Psoas muscle (tissue), 8 donors: ENCODE results near the gene ICAM2. TPM values are rescaled to one million over a fixed set of nuclear protein-coding genes. Genes with fewer than 3 reads are reported as not detected.

Source experiments
- ATAC-seq, 4 donors: fragments of 200-7000 bp; cut with Tn5 transposase; one replicate each; pipeline ENCODE4 v1.9.1; 2020; ENCODE audit warnings: moderate library complexity in 3 of 4, mild to moderate bottlenecking in 2 of 4
- DNase-seq, 2 donors: peaks; one replicate each; pipeline ENCODE4 v3.0.0-alpha.2; 2020
- H3K27ac ChIP-seq: fragments of 200-600 bp; one replicate; pipeline ENCODE4 v1.8.0; 2022
- H3K27me3 ChIP-seq, 3 donors: fragments of 200-600 bp in 1 of 3; one replicate each; pipeline versions ENCODE4 v1.6.1 to v1.8.0; 2013 to 2022; ENCODE audit warnings: low read length in 2 of 3, mild to moderate bottlenecking in 2 of 3, moderate library complexity in 1 of 3; ENCODE audit not compliant: insufficient read depth in 3 of 3
- H3K36me3 ChIP-seq, 2 donors: fragments of 200-600 bp in 1 of 2; one replicate each; pipeline versions ENCODE4 v1.6.1 to v1.8.0; 2013 to 2022; ENCODE audit warnings: low read depth in 1 of 2, mild to moderate bottlenecking in 1 of 2, moderate library complexity in 1 of 2; ENCODE audit not compliant: insufficient read depth in 1 of 2
- H3K4me1 ChIP-seq: fragments of 200-600 bp; one replicate; pipeline ENCODE4 v1.8.0; 2022
- H3K4me3 ChIP-seq: fragments of 200-600 bp; one replicate; pipeline ENCODE4 v1.8.0; 2022; ENCODE audit warnings: mild to moderate bottlenecking
- H3K9me3 ChIP-seq: fragments of 200-600 bp; one replicate; pipeline ENCODE4 v1.8.0; 2022
- WGBS, 3 donors: extraction: QIAGEN DNeasy Blood & Tissue Kit; methylation state at CpG; one replicate each; pipeline versions ENCODE4 v1.1.6 to v1.1.7; 2013; 5-methylcytosine and 5-hydroxymethylcytosine counted together
- intact Hi-C, 2 donors: fragments of 100-400 bp; cut with DNase I; formaldehyde crosslinking; loops; one replicate each; pipeline versions ENCODE4 v1.11.0 to v1.14.2; 2022
- polyA plus RNA-seq, 3 donors: library from polyadenylated mRNA; stranded (reverse); fragments of 200-250 nt; gene quantifications; one replicate each; pipeline ENCODE4 v1.2.3, GENCODE V29; 2013
- total RNA-seq, 4 donors: library from RNA; stranded (reverse); fragmentation: NEBNext Ultra II Directional in 2 of 4; extraction: Animal tissue kit (Norgen Biotek cat#: 25700) in 2 of 4; gene quantifications; one replicate each; pipeline versions ENCODE4 v1.2.1 to v1.2.4, GENCODE V29; 2021 to 2023
- TF ChIP-seq, protein P1 (sequence below): fragments of 200-600 bp; IDR thresholded peaks from one replicate; pipeline ENCODE4 v1.8.0; 2022; ENCODE audit warnings: antibody characterized with exemption
- donor health status: healthy with polysubstance abuse.
- donor health status: DM: no; HTN: no; CAD: no; lungs with moderate emphysema.
- donor health status: Bipolar disorder and iron deficiency.
- donor health status: healthy.
- donor health status: DM: yes; HTN: yes; CAD: no.
- donor health status: DM: no; HTN: no; CAD: no.
- donor health status: DM: no; HTN: no; CAD: no.
- donor health status: DM: yes; HTN: yes; CAD: no.

Gene ICAM2
- total and polyA plus RNA-seq, 7 donors = 20.4 to 50.0 (median 27.0) TPM

DNA sequence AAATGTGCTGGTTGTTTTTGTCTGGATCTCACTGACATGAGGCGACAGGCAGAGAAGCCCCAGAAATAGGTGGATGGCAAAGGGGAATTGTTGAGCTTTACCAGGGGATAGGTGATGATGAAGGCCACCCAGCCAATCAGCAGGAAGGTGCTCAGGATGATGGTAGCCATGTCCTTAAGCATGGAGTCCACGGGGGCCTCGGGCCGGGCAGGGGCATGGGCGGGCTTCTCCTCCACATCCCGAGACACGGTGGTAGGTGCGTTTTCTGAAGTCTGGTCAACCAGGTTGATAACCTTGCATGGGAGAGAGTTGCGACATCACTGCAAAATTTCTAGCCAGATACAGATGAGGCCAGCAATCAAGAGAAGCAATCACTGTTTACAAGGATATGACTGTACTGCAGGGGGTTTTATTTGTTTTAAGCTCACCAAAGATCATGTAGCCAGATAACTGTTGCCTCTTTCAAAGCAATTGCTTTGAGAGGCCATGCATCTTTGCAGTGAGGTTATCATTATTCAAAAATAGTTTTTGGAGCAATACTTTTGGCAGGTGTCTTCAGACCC, 37.3 kb upstream of the ICAM2 start:
- Histone ChIP-seq H3K4me3 (no peak overlapping the region), H3K9me3 (no peaks in the 10 kb centered on the region), H3K27ac (no peak overlapping the region), H3K27me3 (no peaks in the 10 kb centered on the region), H3K4me1 (no peaks in the 10 kb centered on the region), H3K36me3 (peaks cover 0 to 85% of the 10 kb centered on the region in 2 donors)
- 95 to 98% (median 96%) methylated on average over 9 of the region's 9 CpGs for WGBS, 3 donors
- no peak for ATAC-seq
- intact Hi-C loops = no loop called here
- TF ChIP-seq, protein P1, sequence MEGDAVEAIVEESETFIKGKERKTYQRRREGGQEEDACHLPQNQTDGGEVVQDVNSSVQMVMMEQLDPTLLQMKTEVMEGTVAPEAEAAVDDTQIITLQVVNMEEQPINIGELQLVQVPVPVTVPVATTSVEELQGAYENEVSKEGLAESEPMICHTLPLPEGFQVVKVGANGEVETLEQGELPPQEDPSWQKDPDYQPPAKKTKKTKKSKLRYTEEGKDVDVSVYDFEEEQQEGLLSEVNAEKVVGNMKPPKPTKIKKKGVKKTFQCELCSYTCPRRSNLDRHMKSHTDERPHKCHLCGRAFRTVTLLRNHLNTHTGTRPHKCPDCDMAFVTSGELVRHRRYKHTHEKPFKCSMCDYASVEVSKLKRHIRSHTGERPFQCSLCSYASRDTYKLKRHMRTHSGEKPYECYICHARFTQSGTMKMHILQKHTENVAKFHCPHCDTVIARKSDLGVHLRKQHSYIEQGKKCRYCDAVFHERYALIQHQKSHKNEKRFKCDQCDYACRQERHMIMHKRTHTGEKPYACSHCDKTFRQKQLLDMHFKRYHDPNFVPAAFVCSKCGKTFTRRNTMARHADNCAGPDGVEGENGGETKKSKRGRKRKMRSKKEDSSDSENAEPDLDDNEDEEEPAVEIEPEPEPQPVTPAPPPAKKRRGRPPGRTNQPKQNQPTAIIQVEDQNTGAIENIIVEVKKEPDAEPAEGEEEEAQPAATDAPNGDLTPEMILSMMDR = no peak
- no peak for DNase-seq

DNA sequence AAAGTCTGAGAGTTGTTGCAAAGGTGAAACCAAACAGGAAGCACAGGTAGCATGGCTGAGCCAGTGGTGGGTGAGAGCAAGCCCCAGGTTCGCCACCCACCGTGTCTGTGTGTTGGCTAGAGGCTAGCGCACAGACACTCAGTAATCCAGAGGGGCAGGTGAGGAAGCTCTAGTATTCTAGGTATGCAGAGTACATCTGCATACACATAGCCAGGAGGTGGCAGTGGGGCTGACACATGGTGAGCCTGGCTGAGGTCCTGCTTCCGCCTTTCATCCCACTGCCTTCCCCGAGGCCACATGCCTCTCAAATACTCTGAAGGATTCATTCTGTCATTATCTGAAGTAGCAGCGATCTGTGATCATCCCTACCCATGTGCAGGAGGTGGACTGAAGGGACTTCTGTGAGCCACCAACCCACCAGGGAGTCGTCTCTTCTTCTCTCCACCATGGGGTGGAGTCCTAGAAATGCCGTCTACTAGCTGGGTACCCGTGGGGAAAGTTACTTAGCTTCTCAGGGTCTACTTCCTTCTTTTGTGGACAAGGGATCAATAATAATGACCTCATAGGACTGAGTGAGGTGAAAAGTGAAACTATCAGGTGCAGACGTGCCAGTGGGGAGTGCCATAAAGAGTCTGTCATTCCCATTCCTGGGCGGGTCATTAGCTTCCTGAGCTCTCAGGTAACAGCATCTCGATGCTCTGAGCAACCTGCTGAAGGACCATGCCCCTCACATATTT, 36.0 kb upstream of the ICAM2 start:
- Histone ChIP-seq H3K9me3 (no peaks in the 10 kb centered on the region), H3K27me3 (no peaks in the 10 kb centered on the region), H3K4me1 (no peaks in the 10 kb centered on the region), H3K27ac (no peak overlapping the region), H3K36me3 (peaks cover 0 to 98% of the 10 kb centered on the region in 2 donors), H3K4me3 (no peak overlapping the region)
- intact Hi-C loops = no loop called here
- WGBS, 3 donors = 71 to 78% (median 74%) methylated on average over 12 of the region's 12 CpGs
- TF ChIP-seq, protein P1 = no peak
- ATAC-seq (no peak), DNase-seq (no peak)

DNA sequence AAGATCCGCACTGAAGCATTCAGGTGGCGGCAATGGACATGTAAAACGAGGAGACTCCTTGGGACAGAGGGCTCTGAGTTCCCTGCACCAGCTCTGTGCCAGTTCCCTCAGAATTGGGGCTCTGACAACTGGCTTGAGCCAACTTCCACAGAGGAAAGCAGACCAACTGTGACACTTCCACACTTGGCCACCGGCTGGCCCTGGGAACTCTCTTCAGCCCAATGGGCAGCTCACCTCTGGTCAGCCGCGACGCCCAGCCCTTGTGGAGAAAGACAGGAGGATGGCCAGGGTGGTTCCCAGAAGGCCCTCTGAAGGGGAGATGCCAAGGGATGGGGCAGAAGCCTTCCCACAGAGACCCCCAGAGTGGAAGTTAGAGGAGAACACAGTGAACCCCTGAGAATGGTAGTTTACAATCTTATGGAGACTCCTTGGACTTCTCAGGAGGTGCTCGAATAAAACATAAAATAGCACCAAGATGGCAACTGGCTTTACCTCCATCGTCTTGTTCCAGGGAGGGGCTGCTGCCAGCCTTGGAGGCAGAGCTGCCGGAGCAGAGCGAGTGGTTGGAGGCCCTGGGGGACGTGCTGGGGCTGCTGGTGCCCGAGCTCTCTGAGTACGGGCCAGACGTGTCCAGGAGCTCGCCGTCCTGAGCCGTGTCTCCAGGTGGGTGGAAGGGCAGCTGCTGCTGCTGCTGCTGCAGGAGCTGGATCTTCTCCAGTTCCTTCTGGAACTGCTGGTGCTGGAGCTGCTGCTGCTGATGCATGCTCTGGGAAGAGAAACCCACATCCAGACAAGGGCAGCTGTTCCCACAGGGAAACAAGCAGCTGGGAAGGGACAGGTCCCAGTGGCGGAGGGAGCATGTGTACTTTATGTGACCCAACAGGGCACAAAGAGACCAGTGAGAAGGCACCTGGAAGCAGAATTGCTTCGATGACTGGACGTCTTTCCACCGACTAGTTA, 35.0 kb upstream of the ICAM2 start:
- DNase-seq (no peak), ATAC-seq (no peak)
- Histone ChIP-seq H3K4me1 (no peaks in the 10 kb centered on the region), H3K9me3 (no peaks in the 10 kb centered on the region), H3K27ac (no peak overlapping the region), H3K4me3 (no peak overlapping the region), H3K27me3 (no peaks in the 10 kb centered on the region), H3K36me3 (peaks cover 0 to 98% of the 10 kb centered on the region in 2 donors)
- TF ChIP-seq, protein P1 = no peak
- intact Hi-C loops = no loop called here
- 80 to 93% (median 83%) methylated on average over 22 of the region's 22 CpGs for WGBS, 3 donors

DNA sequence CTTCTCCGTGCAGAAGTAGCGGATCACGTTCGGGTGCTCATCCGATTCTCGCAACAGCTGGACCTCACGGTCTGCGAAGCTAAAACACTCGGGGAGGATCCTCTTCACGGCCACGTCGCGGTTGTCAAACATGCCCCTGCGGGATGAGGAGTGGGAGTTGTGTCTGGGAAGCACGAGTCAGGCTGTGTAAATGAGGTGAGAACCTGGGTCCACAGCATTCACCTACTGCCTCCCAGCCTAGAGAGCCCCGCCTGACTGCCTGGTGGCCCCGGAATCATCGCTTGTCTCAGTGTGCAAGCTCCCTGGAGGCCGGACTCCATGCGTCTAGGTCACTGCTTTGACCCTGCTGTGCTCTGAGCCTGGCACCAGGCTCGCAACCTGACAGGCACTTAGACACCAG, 33.9 kb upstream of the ICAM2 start:
- no peak for ATAC-seq
- no peaks in the 10 kb centered on the region for H3K4me1 ChIP-seq
- no peak overlapping the region for H3K4me3 ChIP-seq
- DNase-seq = no peak
- H3K36me3 ChIP-seq = peaks cover 0 to 98% of the 10 kb centered on the region in 2 donors
- TF ChIP-seq, protein P1 = no peak
- 89 to 92% (median 91%) methylated on average over 21 of the region's 21 CpGs for WGBS, 3 donors
- intact Hi-C loops = no loop called here
- H3K27ac ChIP-seq = no peak overlapping the region
- H3K9me3 ChIP-seq = no peaks in the 10 kb centered on the region
- H3K27me3 ChIP-seq = no peaks in the 10 kb centered on the region
